ENCODE results near the gene FRMPD4.

- TF ChIP-seq ZNF263 (CRISPR knock-in tag; IDR thresholded peaks at IDR 0.05) (no peak), MLX (CRISPR knock-in tag; IDR thresholded peaks at IDR 0.05) (no peak), TBX3 (IDR thresholded peaks at IDR 0.05; ENCODE audit: borderline replicate concordance) (no peak), CBX1 (IDR thresholded peaks at IDR 0.05; ENCODE audit: low read depth) (no peak), EZH2 (conservative IDR thresholded peaks at IDR 0.05; ENCODE audit: low read depth, low read length) (no peak)
- TF ChIP-seq, protein P1, sequence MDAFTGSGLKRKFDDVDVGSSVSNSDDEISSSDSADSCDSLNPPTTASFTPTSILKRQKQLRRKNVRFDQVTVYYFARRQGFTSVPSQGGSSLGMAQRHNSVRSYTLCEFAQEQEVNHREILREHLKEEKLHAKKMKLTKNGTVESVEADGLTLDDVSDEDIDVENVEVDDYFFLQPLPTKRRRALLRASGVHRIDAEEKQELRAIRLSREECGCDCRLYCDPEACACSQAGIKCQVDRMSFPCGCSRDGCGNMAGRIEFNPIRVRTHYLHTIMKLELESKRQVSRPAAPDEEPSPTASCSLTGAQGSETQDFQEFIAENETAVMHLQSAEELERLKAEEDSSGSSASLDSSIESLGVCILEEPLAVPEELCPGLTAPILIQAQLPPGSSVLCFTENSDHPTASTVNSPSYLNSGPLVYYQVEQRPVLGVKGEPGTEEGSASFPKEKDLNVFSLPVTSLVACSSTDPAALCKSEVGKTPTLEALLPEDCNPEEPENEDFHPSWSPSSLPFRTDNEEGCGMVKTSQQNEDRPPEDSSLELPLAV (CRISPR knock-in tag; conservative IDR thresholded peaks at IDR 0.05; ENCODE audit: low read depth), result no peak
- TF ChIP-seq, protein P2, sequence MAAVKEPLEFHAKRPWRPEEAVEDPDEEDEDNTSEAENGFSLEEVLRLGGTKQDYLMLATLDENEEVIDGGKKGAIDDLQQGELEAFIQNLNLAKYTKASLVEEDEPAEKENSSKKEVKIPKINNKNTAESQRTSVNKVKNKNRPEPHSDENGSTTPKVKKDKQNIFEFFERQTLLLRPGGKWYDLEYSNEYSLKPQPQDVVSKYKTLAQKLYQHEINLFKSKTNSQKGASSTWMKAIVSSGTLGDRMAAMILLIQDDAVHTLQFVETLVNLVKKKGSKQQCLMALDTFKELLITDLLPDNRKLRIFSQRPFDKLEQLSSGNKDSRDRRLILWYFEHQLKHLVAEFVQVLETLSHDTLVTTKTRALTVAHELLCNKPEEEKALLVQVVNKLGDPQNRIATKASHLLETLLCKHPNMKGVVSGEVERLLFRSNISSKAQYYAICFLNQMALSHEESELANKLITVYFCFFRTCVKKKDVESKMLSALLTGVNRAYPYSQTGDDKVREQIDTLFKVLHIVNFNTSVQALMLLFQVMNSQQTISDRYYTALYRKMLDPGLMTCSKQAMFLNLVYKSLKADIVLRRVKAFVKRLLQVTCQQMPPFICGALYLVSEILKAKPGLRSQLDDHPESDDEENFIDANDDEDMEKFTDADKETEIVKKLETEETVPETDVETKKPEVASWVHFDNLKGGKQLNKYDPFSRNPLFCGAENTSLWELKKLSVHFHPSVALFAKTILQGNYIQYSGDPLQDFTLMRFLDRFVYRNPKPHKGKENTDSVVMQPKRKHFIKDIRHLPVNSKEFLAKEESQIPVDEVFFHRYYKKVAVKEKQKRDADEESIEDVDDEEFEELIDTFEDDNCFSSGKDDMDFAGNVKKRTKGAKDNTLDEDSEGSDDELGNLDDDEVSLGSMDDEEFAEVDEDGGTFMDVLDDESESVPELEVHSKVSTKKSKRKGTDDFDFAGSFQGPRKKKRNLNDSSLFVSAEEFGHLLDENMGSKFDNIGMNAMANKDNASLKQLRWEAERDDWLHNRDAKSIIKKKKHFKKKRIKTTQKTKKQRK (IDR thresholded peaks at IDR 0.05; ENCODE audit: low read length), result no peak
Measured at GRCh38 chrX:12314651-12315050, 176.4 kb downstream of the FRMPD4 start.

Measured in HepG2 (cell line).